Cerebellar nuclear complex (tissue), 1 donor: ENCODE results near the gene IFIT5.
"Not testable (repeated sequence)": the region's sequence is repeated elsewhere in the genome, so short reads cannot be mapped to it uniquely, and the experiment has no call there.

Experiments
- DNase-seq, 2 experiments: peaks; one replicate each; lab custom pipeline; 2025; lab: John Stamatoyannopoulos, UW

IFIT5 gene

GRCh38 chr10:89431977-89432376 is 17.6 kb downstream of the IFIT5 start:
- no peak for DNase-seq

GRCh38 chr10:89438525-89438924 is 24.2 kb downstream of the IFIT5 start:
- no peak for DNase-seq

GRCh38 chr10:89440226-89441009 is 26.1 kb downstream of the IFIT5 start:
- no peak for DNase-seq

- no peak for DNase-seq
Observed at GRCh38 chr10:89442289-89442688, 27.9 kb downstream of the IFIT5 start.

GRCh38 chr10:89444819-89445218 is 30.5 kb downstream of the IFIT5 start:
- DNase-seq, result not testable (repeated sequence)

- no peak for DNase-seq
Observed at GRCh38 chr10:89450901-89451300, 36.5 kb downstream of the IFIT5 start.

- DNase-seq, result no peak
Observed at GRCh38 chr10:89452193-89452592, 37.8 kb downstream of the IFIT5 start.

- no peak for DNase-seq
Observed at GRCh38 chr10:89454561-89455347, 40.4 kb downstream of the IFIT5 start.

- no peak for DNase-seq
Observed at GRCh38 chr10:89458291-89458690, 43.9 kb downstream of the IFIT5 start.

- no peak for DNase-seq
Observed at GRCh38 chr10:89458784-89459183, 44.4 kb downstream of the IFIT5 start.

GRCh38 chr10:89463846-89464537 is 49.6 kb downstream of the IFIT5 start:
- DNase-seq, result no peak

- DNase-seq, result no peak
Observed at GRCh38 chr10:89465196-89465595, 50.8 kb downstream of the IFIT5 start.

GRCh38 chr10:89466599-89467035 is 52.2 kb downstream of the IFIT5 start:
- DNase-seq, result no peak

GRCh38 chr10:89468191-89468965 is 54.0 kb downstream of the IFIT5 start:
- no peak for DNase-seq

GRCh38 chr10:89469517-89469916 is 55.1 kb downstream of the IFIT5 start:
- no peak for DNase-seq
